GM18858 (cell line): ENCODE data around the gene HOXC9.

ENCODE experiments used
- ATAC-seq: cut with Tn5 transposase; IDR thresholded peaks from one replicate; pipeline ENCODE4 v1.9.1; 2021; ENCODE audit not compliant: unreplicated experiment

The HOXC9 gene

DNA sequence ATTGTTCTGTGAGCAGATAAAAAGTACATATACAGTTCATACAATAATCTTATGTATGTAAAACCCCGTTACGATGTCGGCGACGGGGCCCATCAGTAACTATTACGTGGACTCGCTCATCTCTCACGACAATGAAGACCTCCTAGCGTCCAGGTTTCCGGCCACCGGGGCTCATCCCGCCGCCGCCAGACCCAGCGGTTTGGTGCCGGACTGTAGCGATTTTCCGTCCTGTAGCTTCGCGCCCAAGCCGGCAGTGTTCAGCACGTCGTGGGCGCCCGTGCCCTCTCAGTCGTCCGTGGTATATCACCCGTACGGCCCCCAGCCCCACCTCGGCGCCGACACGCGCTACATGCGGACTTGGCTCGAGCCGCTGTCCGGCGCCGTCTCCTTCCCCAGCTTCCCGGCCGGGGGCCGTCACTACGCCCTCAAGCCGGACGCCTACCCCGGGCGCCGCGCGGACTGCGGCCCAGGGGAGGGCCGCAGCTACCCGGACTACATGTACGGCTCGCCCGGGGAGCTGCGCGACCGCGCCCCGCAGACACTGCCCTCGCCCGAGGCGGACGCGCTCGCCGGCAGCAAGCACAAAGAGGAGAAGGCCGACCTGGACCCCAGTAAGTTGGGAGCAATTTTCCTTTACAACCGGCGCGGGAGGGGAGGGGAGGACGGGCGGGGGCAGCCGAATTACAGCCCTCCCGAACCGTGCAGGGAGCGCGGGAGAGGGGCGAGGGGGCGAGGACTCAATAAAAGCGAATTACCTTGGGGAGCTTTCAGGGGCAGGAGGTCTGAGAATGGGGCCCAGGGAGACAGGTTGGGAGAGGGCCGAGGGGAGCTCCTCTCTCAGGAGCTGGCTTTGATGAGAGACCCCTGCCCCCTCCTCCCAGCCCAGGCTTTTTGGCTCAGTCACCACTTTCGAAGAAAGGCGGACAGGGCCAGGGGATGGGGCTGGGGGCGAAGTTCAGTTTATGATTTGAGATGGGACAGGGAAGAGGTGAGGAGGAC lies at the start of gene HOXC9:
HOXC9 (plus strand) TSS at position 46 of the 999 bp plus-strand sequence; CDS start at position 74, 28 bp downstream.
- no peak for ATAC-seq

- ATAC-seq, result no peak
Observed at GRCh38 chr12:53950437-53950773, 49.6 kb upstream of the HOXC9 start.

GRCh38 chr12:53950789-53951576 lies 49.0 kb upstream of the HOXC9 start:
- ATAC-seq, result no peak

DNA sequence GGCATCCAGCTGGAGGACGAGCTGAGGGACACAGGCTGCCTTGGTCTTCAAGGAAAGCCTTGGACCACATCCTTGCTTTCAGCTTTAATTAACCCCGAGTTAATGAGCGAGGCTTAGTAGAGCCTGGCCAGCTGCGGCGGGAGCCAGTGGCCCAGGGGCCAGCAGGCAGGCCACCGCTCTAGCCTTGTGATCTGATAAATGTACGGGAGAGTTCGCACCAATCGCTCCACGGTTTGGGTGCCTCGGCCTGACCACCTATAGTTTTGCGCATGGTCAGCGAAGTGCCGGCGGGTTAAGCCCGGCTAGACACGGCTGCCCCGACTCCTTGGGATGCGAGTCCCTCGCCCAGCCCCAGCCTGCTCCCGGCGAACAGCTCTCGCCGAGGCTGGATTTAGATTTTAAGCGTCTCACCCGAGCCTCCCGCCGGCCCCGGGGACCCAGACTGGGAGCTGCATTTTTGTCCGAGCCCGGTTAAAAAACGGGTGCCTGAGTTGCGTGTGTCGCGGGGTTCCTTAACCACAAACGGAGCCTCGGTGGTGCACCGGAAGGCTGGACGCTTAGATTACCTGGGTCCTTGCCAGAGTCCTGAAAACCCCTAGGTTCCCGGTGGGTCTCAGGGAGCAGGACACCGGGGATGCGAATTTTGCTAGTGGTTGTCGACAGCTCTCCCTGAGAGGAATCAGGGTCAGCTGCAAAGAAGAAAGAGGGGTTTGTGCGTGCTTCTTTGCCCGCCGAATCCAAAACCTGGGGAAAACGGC lies 48.2 kb upstream of the HOXC9 start:
- no peak for ATAC-seq

- ATAC-seq, result no peak
Observed at GRCh38 chr12:53952335-53952694, 47.6 kb upstream of the HOXC9 start.

DNA sequence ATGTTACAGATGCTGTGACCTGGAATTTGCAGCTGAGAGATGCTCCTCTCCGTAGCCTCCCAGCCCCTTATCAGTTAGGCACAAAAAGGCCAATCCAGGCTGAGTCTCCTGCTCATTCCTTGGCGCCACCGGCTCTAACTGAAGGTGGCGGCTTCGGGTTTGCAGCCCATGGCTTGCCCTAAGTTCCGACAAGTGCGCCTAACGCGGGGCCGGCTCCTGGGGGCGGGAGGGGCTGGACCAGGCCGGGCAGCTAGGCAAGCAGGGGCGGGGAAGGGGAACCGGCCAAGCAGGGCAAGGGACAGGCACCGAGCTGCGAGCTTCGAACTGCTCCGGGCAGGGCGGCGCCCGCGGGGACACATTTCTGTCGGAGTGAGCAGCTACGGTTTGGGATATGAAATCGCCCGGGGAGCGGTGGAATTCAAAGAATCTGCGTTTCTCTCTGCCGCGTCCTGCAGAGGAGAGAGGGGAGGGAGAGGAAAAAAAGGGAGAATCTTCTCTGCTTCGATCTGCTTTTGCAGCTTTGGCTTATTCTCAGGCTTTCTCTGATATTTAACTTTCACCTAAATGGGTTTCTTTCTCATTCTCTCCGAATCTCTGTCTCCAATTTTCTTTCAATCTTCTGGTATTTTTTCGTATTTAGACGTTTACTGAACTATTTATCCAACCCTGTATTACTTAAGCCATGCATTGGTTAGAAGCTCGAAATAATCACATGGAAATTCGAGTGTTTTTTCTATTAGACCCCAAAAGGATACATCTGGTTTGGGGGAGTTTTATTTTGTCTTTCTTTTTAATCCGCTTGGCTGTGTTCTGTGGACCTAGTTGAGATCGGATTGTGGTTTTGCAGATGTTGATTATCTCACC lies 46.9 kb upstream of the HOXC9 start:
- no peak for ATAC-seq

GRCh38 chr12:53953831-53954693 lies 45.9 kb upstream of the HOXC9 start:
- ATAC-seq, result no peak

DNA sequence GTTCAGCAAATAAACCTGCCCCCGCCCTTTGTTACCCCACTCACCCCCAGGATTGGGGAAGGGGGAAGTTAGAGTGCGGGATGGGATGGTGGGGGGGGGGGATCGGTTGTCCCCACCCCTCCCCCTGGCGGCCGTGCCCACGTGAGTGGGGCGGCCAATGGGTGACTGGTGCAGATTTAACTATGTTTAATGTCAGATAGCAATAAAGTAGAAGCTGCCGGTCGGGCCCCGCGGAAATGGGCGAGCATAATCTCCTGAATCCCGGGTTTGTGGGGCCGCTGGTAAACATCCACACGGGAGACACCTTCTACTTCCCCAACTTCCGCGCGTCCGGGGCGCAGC lies 45.3 kb upstream of the HOXC9 start, which contains the start of gene HOXC12:
HOXC12 (plus strand) TSS at position 210 of the 342 bp plus-strand sequence; CDS start at position 237, 27 bp downstream.
- ATAC-seq, result no peak

GRCh38 chr12:53955036-53955775 lies 44.8 kb upstream of the HOXC9 start:
- no peak for ATAC-seq

- ATAC-seq, result no peak
Observed at GRCh38 chr12:53955776-53956250, 44.1 kb upstream of the HOXC9 start.

DNA sequence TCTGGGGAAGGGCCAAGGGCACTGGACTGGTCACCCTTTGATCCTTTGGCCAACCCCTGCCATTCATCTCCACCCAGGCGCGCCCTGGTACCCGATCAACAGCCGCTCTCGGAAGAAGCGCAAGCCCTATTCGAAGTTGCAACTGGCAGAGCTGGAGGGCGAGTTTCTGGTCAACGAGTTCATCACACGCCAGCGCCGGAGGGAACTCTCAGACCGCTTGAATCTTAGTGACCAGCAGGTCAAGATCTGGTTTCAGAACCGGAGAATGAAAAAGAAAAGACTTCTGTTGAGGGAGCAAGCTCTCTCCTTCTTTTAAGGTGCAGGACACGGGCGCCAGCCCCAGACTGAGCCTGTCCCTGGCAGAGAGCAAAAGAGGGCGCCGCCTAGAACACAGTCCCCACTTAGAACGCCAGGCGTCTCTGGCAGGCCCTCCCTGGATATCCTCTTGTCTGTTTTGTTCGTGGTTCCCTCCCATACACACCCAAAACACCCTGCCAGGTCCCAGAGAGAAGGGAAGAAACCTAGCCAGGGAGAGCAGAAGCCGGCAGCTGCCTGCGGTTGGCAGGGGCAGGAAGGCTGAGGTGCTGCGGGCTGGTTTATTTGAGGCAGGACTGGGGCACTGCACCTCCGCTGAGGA lies 43.6 kb upstream of the HOXC9 start:
- no peak for ATAC-seq

GRCh38 chr12:53956914-53957536 lies 42.9 kb upstream of the HOXC9 start:
- ATAC-seq, result no peak

- ATAC-seq, result no peak
Observed at GRCh38 chr12:53958128-53958527, 41.8 kb upstream of the HOXC9 start.

GRCh38 chr12:53959314-53959713 lies 40.6 kb upstream of the HOXC9 start:
- no peak for ATAC-seq

GRCh38 chr12:53960187-53961024 lies 39.6 kb upstream of the HOXC9 start:
- ATAC-seq, result no peak

DNA sequence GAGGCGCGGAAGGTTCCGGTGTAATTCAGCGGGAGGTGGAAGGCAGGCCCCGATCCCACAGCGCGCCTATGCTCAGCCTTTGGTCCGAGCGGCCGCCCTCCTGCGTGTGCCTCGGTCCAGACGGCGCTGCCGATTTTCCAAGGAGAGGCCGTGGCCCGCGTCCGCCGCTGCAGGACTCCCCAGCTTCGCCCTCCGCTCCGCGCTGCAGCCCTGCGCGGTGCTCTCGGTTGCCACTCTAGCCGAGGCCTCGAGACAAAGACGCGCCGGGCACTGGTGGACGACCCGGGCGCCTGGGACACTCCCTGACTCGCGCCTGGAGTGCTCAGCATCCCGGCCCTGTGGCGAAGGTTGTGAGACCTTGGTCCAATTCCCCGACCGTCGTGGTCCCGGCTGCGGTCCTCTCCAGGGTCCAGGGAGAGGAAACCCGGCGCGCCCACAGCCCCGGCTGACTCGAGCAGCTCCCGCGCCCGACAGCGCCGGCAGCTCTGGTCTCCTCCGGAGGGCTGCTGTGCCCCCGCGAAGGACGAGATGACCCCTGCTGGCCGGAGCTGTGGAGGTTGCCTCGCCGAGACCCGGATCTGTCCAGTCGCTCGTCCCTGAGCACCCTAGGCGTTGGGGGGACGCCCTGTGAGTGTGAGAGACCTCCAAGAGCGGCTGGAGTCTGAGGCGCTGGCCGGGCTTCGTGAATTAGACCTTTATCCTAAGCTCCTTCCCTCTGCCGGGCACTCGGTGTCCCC lies 38.8 kb upstream of the HOXC9 start:
- ATAC-seq, result no peak
